HCT116 (cell line): ENCODE results near the gene CDC14B. TPM values are rescaled to one million over a fixed set of nuclear protein-coding genes. Genes with fewer than 3 reads are reported as not detected.

Source experiments
- ATAC-seq: fragments of 200-7000 bp; cut with Tn5 transposase; 2 replicates; pipeline ENCODE4 v1.9.1; 2020; ENCODE audit warnings: mild to moderate bottlenecking, moderate library complexity
- BruUV-seq: library from RNA; stranded (reverse); fragments of 400-500 nt; replicated peaks from 2 replicates; lab custom pipeline; 2021; lab: Mats Ljungman, UMichigan
- CTCF ChIA-PET: fragments of 300-600 bp; sonication (Branson Sonifier 250); formaldehyde crosslinking; loops from one replicate; lab custom pipeline; 2021; ENCODE audit warnings: antibody characterized with exemption; lab: Charles Lee
- POLR2A ChIA-PET: fragments of 300-600, 350-600 bp; sonication (Branson Sonifier 250); formaldehyde crosslinking; loops from one replicate; lab custom pipeline; 2021; ENCODE audit warnings: antibody characterized with exemption; lab: Charles Lee
- RAD21 ChIA-PET, 2 experiments: fragments of 300-600 bp; sonication (Branson Sonifier 250); formaldehyde crosslinking; loops; one replicate each; lab custom pipeline; 2023; ENCODE audit warnings: low total read pairs in 2 of 2; ENCODE audit not compliant: uncharacterized antibody in 2 of 2, unreplicated experiment in 2 of 2, low non-redundant PET in 1 of 2; lab: Charles Lee
- DNase-seq: peaks from one replicate; pipeline ENCODE4 v3.0.0-alpha.2; 2010; ENCODE audit warnings: low read depth, low spot score
- H2AFZ ChIP-seq: fragments of 200-600 bp; shearing (Covaris generic), sonication (generic); 2 replicates; pipeline ENCODE4 v1.6.1; 2017; ENCODE audit warnings: low read depth, mixed run types, mixed read lengths, antibody characterized with exemption, low read length; ENCODE audit not compliant: poor library complexity, severe bottlenecking
- H3K27ac ChIP-seq: 2 replicates; pipeline ENCODE4 v1.5.1; 2012; ENCODE audit warnings: low read depth, low read length
- H3K27me3 ChIP-seq: fragments of 200-600 bp; sonication (generic); 2 replicates; pipeline ENCODE4 v1.6.1; 2016; ENCODE audit warnings: mixed run types, low read length, mixed read lengths; ENCODE audit not compliant: insufficient read depth
- H3K36me3 ChIP-seq, 2 experiments: fragments of 200-500 bp in 1 of 2; fragments of 200-600 bp in 1 of 2; sonication (Bioruptor generic) in 1 of 2; sonication (generic) in 1 of 2; 2 replicates each; pipeline versions ENCODE4 v1.5.1 to v1.6.1; 2014 to 2016; ENCODE audit warnings: low read length in 2 of 2, inconsistent platforms in 1 of 2, mixed read lengths in 1 of 2, mixed run types in 1 of 2; ENCODE audit not compliant: insufficient read depth in 2 of 2, control insufficient read depth in 1 of 2
- H3K4me1 ChIP-seq, 2 experiments: fragments of 200-600 bp in 1 of 2; sonication (generic) in 1 of 2; 2 replicates each; pipeline versions ENCODE4 v1.5.1 to v1.6.1; 2012 to 2017; ENCODE audit warnings: low read length in 2 of 2, inconsistent platforms in 1 of 2, mild to moderate bottlenecking in 1 of 2, mixed read lengths in 1 of 2, mixed run types in 1 of 2, moderate library complexity in 1 of 2; ENCODE audit not compliant: insufficient read depth in 2 of 2, control insufficient read depth in 1 of 2
- H3K4me2 ChIP-seq: fragments of 200-600 bp; sonication (generic); 2 replicates; pipeline ENCODE4 v1.6.1; 2017; ENCODE audit warnings: mixed run types, low read length, mixed read lengths
- H3K4me3 ChIP-seq, 2 experiments: fragments of 200-600 bp in 1 of 2; sonication (generic) in 1 of 2; replicated peaks in 1 of 2; 2 replicates each; pipeline ENCODE4 v1.5.1; 2011 to 2016; ENCODE audit warnings: low read length in 2 of 2, control low read depth in 1 of 2, low read depth in 1 of 2, mild to moderate bottlenecking in 1 of 2, mixed read lengths in 1 of 2, mixed run types in 1 of 2
- H3K79me2 ChIP-seq: fragments of 200-600 bp; sonication (generic); 2 replicates; pipeline ENCODE4 v1.6.1; 2017; ENCODE audit warnings: mild to moderate bottlenecking, mixed run types, low read length, moderate library complexity, mixed read lengths; ENCODE audit not compliant: insufficient read depth
- H3K9ac ChIP-seq: fragments of 200-600 bp; sonication (generic); 2 replicates; pipeline ENCODE4 v1.6.1; 2016; ENCODE audit warnings: low read length, mixed read lengths
- H3K9me2 ChIP-seq: fragments of 200-600 bp; sonication (generic), shearing (Covaris generic); 2 replicates; pipeline ENCODE4 v1.6.1; 2017; ENCODE audit warnings: mixed run types, mild to moderate bottlenecking, moderate library complexity; ENCODE audit not compliant: insufficient read depth
- H3K9me3 ChIP-seq, 2 experiments: fragments of 200-500 bp in 1 of 2; fragments of 200-600 bp in 1 of 2; sonication (Bioruptor generic) in 1 of 2; sonication (generic) in 1 of 2; 2 replicates each; pipeline ENCODE4 v1.6.1; 2014 to 2017; ENCODE audit warnings: low read length in 2 of 2, mixed read lengths in 2 of 2, inconsistent platforms in 1 of 2, low read depth in 1 of 2, mild to moderate bottlenecking in 1 of 2, mixed run types in 1 of 2, moderate library complexity in 1 of 2; ENCODE audit not compliant: control insufficient read depth in 1 of 2, insufficient read depth in 1 of 2
- H4K20me1 ChIP-seq: fragments of 200-600 bp; sonication (generic), shearing (Covaris generic); 2 replicates; pipeline ENCODE4 v1.6.1; 2017; ENCODE audit warnings: mixed run types, mild to moderate bottlenecking, moderate library complexity; ENCODE audit not compliant: insufficient read depth
- CBX3 ChIP-seq: IDR thresholded peaks from 2 replicates; pipeline ENCODE4 v1.6.1; 2012; ENCODE audit warnings: low read depth
- CEBPB ChIP-seq: IDR thresholded peaks from 2 replicates; pipeline ENCODE4 v1.6.1; 2012; ENCODE audit warnings: low read depth
- EGR1 ChIP-seq: IDR thresholded peaks from 2 replicates; pipeline ENCODE4 v1.6.1; 2012; ENCODE audit warnings: low read depth
- ELF1 ChIP-seq: IDR thresholded peaks from 2 replicates; pipeline ENCODE4 v1.6.1; 2012; ENCODE audit warnings: low read depth, borderline replicate concordance
- EZH2 ChIP-seq: fragments of 200-600 bp; sonication (generic); IDR thresholded peaks from 2 replicates; pipeline ENCODE4 v1.6.1; 2017; ENCODE audit warnings: antibody characterized with exemption, mixed run types
- EZH2phosphoT487 ChIP-seq: fragments of 200-600 bp; IDR thresholded peaks from 2 replicates; pipeline ENCODE4 v1.6.1; 2018; ENCODE audit warnings: antibody characterized with exemption, borderline replicate concordance
- FOSL1 ChIP-seq: IDR thresholded peaks from 2 replicates; pipeline ENCODE4 v1.6.1; 2012; ENCODE audit warnings: low read depth
- JUND ChIP-seq: IDR thresholded peaks from 2 replicates; pipeline ENCODE4 v1.6.1; 2012
- POLR2A ChIP-seq: IDR thresholded peaks from 2 replicates; pipeline ENCODE4 v1.7.0; 2011; ENCODE audit warnings: borderline replicate concordance; ENCODE audit not compliant: insufficient read depth, insufficient read length; ENCODE audit errors: extremely low read depth
- SP1 ChIP-seq: IDR thresholded peaks from 2 replicates; pipeline ENCODE4 v1.6.1; 2012; ENCODE audit warnings: low read depth
- TCF7L2 ChIP-seq: IDR thresholded peaks from 2 replicates; pipeline ENCODE4 v1.7.0; 2011; ENCODE audit warnings: borderline replicate concordance, inconsistent platforms; ENCODE audit not compliant: insufficient read depth, insufficient read length; ENCODE audit errors: extremely low read depth
- YY1 ChIP-seq: IDR thresholded peaks from 2 replicates; pipeline ENCODE4 v1.6.1; 2011; ENCODE audit warnings: low read length, low read depth, moderate library complexity, mild to moderate bottlenecking; ENCODE audit not compliant: insufficient replicate concordance; ENCODE audit errors: extremely low read depth
- ZFX ChIP-seq: fragments of 450-650 bp; IDR thresholded peaks from 2 replicates; pipeline ENCODE4 v1.6.1; 2017
- intact Hi-C: fragments of 100-400 bp; cut with micrococcal nuclease; formaldehyde crosslinking; loops from 2 replicates; pipeline ENCODE4 v1.10.0; 2022
- total RNA-seq: library from RNA; stranded (reverse); gene quantifications from one replicate; pipeline ENCODE4 v1.2.1, GENCODE V29; 2021; ENCODE audit not compliant: unreplicated experiment
- TF ChIP-seq, protein P1 (sequence below): IDR thresholded peaks from 2 replicates; pipeline ENCODE4 v1.6.1; 2012
- TF ChIP-seq, protein P2 (sequence below): IDR thresholded peaks from 2 replicates; pipeline ENCODE4 v1.6.1; 2011; ENCODE audit warnings: mild to moderate bottlenecking, low read length, moderate library complexity; ENCODE audit not compliant: insufficient replicate concordance; ENCODE audit errors: extremely low read depth
- TF ChIP-seq, protein P3 (sequence below): IDR thresholded peaks from 2 replicates; pipeline ENCODE4 v1.6.1; 2012; ENCODE audit warnings: low read depth

CDC14B gene
- total RNA-seq, 1 experiment from 2014 or later, result 21.6 TPM

DNA sequence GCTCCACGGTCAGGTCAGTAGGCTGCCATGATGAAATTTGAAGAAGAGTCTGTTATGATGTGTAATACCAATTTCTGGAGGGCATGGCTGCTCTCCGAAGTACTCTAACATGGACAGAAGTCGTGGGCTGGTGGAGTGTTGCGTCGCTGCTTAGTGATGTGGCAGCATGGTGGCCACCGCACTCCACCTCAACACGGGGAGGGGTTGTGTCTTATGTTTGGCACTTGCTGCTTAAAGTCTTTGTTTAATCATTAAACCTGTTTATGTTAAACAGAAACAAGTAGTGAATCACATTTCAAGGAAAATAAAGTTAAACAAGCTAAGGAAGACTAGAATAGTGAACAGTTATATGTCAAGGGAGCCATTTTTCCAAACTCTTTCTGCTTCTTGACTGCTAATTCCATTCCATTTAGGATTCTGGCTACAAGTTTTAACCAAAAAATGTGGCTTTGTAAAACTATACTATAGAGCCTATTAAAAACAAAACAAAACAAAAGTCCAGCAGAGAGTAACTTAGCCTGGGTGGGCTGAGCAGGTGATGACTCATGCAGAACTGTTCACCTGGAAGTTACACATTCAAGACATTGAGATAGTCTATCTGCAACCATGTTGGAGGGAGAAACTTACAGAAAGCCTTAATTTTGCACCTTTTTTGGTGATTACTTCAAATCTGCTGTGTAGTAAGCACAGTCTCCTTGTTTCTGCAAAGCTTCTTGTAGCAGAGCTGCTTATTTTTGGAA, 160.2 kb downstream of the CDC14B start:
- Histone ChIP-seq H3K9ac (no peak overlapping the region), H3K4me3 (no peak overlapping the region), H3K79me2 (0 out of 2 replicates have a peak, but pooled peaks cover 7% of the 10 kb centered on the region), H2AFZ (no peak overlapping the region), H4K20me1 (no peaks in the 10 kb centered on the region), H3K27me3 (no peaks in the 10 kb centered on the region), H3K27ac (no peak overlapping the region), H3K9me2 (no peaks in the 10 kb centered on the region), H3K9me3 (no peaks in the 10 kb centered on the region), H3K36me3 (0 out of 4 replicates have a peak, but pooled peaks cover 0 to 3% of the 10 kb centered on the region in 2 experiments), H3K4me1 (0 out of 4 replicates have a peak, but pooled peaks cover 0 to 2% of the 10 kb centered on the region in 2 experiments), H3K4me2 (no peak overlapping the region)
- ATAC-seq, result no peak
- BruUV-seq, result no TSS peak
- RAD21 ChIA-PET, result no interaction called here
- DNase-seq, result no peak
- intact Hi-C loops, result no loop called here
- POLR2A ChIA-PET, result no interaction called here
- CTCF ChIA-PET, result no interaction called here
- TF ChIP-seq, protein P1, sequence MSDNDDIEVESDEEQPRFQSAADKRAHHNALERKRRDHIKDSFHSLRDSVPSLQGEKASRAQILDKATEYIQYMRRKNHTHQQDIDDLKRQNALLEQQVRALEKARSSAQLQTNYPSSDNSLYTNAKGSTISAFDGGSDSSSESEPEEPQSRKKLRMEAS, result no peak
- no peak for TF ChIP-seq EZH2phosphoT487
- TF ChIP-seq EZH2, result no peak
- TF ChIP-seq, protein P2, sequence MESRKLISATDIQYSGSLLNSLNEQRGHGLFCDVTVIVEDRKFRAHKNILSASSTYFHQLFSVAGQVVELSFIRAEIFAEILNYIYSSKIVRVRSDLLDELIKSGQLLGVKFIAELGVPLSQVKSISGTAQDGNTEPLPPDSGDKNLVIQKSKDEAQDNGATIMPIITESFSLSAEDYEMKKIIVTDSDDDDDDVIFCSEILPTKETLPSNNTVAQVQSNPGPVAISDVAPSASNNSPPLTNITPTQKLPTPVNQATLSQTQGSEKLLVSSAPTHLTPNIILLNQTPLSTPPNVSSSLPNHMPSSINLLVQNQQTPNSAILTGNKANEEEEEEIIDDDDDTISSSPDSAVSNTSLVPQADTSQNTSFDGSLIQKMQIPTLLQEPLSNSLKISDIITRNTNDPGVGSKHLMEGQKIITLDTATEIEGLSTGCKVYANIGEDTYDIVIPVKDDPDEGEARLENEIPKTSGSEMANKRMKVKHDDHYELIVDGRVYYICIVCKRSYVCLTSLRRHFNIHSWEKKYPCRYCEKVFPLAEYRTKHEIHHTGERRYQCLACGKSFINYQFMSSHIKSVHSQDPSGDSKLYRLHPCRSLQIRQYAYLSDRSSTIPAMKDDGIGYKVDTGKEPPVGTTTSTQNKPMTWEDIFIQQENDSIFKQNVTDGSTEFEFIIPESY, result no peak
- no peak for TF ChIP-seq FOSL1
- TF ChIP-seq SP1, result no peak
- no peak for TF ChIP-seq EGR1
- TF ChIP-seq TCF7L2, result no peak
- TF ChIP-seq CEBPB, result no peak
- TF ChIP-seq JUND, result no peak
- TF ChIP-seq POLR2A, result no peak
- no peak for TF ChIP-seq YY1
- TF ChIP-seq, protein P3, sequence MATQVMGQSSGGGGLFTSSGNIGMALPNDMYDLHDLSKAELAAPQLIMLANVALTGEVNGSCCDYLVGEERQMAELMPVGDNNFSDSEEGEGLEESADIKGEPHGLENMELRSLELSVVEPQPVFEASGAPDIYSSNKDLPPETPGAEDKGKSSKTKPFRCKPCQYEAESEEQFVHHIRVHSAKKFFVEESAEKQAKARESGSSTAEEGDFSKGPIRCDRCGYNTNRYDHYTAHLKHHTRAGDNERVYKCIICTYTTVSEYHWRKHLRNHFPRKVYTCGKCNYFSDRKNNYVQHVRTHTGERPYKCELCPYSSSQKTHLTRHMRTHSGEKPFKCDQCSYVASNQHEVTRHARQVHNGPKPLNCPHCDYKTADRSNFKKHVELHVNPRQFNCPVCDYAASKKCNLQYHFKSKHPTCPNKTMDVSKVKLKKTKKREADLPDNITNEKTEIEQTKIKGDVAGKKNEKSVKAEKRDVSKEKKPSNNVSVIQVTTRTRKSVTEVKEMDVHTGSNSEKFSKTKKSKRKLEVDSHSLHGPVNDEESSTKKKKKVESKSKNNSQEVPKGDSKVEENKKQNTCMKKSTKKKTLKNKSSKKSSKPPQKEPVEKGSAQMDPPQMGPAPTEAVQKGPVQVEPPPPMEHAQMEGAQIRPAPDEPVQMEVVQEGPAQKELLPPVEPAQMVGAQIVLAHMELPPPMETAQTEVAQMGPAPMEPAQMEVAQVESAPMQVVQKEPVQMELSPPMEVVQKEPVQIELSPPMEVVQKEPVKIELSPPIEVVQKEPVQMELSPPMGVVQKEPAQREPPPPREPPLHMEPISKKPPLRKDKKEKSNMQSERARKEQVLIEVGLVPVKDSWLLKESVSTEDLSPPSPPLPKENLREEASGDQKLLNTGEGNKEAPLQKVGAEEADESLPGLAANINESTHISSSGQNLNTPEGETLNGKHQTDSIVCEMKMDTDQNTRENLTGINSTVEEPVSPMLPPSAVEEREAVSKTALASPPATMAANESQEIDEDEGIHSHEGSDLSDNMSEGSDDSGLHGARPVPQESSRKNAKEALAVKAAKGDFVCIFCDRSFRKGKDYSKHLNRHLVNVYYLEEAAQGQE, result no peak
- no peak for TF ChIP-seq ELF1
- no peak for TF ChIP-seq CBX3
- no peak for TF ChIP-seq ZFX
